ENCODE results near the gene PPP2R5B.

DNA sequence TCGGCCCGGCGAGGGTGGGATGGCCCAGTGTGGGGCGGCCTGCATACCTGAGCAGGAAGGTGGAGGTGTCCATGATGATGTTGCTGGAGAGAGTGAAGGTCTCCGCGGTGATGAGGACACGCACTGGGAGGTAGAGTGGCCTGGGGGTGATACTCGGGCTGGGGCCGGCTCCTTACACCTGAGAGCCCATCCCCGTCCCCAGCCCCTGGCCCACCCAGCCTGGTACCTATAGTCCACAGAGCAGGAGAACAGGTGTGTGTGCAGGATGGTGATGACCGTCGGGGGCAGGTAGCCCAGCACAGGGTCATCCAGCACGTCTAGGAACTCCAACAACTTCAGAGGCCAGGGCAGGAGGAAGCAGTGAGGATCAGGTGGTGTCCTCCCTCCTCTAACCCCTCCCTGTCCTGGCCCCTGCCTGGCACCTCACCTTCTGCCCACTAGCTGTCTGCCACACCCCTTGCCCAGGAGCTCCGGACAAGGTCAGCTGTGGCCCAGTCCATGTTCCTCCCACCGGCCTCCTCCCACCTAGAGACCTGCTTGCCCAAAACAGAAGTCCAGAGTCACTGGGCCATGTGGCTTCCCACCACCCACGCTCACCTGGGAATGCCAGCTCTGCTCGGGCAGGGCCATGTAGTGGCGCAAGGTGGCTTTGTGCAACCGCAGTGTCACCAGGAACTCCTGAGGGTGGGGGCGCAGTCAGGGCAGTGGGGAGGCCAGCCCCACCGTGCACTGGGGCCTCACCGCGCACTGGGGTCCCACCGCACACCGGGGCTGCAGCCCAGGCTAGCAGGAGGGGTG lies 18.8 kb upstream of the PPP2R5B start:
- TF ChIP-seq EZH2 (IDR thresholded peaks at IDR 0.05; ENCODE audit: borderline replicate concordance, low read length), result no peak
- TF ChIP-seq CTCF (conservative IDR thresholded peaks at IDR 0.05 in 1 of 2, IDR thresholded peaks at IDR 0.05 in 1 of 2; ENCODE audit: extremely low read depth in 1 of 2, insufficient read depth in 1 of 2, low read depth in 1 of 2, low read length in 2 of 2), result no peak

Data from mammary epithelial cell (primary cell).